Sigmoid colon (tissue), 4 donors: ENCODE measurements around the gene ZNF777.

ENCODE experiments used
- CTCF ChIP-seq, 4 experiments: fragments of 450-650 bp in 3 of 4; fragments of 200-600 bp in 1 of 4; IDR thresholded peaks; one replicate each; pipeline ENCODE4 v1.5.1; 2016 to 2019; ENCODE audit warnings: antibody characterized with exemption in 4 of 4, mild to moderate bottlenecking in 3 of 4, moderate library complexity in 2 of 4
- POLR2A ChIP-seq, 2 donors: fragments of 450-650 bp; IDR thresholded peaks; one replicate each; pipeline ENCODE4 v1.6.1; 2016; ENCODE audit warnings: antibody characterized with exemption in 2 of 2, mild to moderate bottlenecking in 2 of 2, moderate library complexity in 2 of 2
- POLR2AphosphoS5 ChIP-seq, 4 donors: sonication (generic); formaldehyde crosslinking; IDR thresholded peaks; one replicate each; pipeline ENCODE4 v1.6.1; 2017; ENCODE audit warnings: antibody characterized with exemption in 4 of 4

GRCh38 chr7:149476791-149477190, 15.9 kb upstream of the ZNF777 start:
- TF ChIP-seq POLR2A (IDR thresholded peaks at IDR 0.05) (no peak), POLR2AphosphoS5 (IDR thresholded peaks at IDR 0.05) (no peak), CTCF (IDR thresholded peaks at IDR 0.05) (no peak)
